NCI-H128 (cell line): ENCODE results near the gene NCMAP.
"Not testable (repeated sequence)": the region's sequence is repeated elsewhere in the genome, so short reads cannot be mapped to it uniquely, and the experiment has no call there.

Source experiments
- DNase-seq: peaks from one replicate; lab custom pipeline; 2025; ENCODE audit not compliant: unreplicated experiment; lab: John Stamatoyannopoulos, UW

The NCMAP gene, protein sequence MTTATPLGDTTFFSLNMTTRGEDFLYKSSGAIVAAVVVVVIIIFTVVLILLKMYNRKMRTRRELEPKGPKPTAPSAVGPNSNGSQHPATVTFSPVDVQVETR

DNA sequence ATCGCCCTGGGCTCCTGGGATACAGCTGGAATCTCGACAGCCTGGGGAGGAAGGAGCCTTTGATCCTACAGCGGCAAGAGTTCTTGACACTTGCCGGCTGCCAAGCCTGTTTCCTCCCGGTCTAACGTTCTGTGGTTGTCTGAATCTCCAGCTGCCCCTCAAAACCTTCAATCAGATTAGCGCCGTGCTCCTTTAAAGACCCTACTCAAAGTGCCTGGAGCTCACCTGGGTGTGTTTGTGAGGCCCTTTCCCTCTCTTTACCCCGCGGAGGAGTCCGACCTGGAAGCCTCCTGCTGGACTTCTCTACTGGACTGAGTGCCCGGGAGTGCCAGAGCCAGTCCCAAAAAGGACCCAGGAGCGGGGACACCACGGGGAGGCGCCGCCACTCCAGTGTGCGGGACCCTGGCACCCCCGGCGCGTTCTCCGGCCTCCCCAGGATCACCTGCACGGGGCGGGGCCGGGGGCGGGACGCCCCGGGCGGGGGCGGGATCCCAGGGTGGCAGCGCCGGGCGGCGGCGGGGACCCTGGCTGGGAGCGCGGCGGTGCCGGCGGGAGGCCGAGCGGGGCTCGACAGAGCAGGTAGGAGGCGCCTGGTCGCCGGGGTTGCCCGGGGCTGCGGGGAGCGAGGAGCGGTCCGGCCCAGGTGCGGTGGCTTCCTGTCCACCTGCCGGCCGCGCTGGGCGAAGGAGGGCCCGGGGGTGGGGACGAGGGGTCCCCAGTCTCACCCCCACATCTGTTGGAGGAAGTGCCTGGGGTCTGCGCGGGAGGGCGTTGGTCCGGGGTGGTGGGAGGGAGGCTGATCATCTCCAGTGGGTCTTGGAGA lies at the start of gene NCMAP:
Gene NCMAP (plus strand): TSS at position 497 of the 823 bp plus-strand sequence. CDS start 39,344 bp downstream, outside the sequence.
- DNase-seq, result no peak

DNA sequence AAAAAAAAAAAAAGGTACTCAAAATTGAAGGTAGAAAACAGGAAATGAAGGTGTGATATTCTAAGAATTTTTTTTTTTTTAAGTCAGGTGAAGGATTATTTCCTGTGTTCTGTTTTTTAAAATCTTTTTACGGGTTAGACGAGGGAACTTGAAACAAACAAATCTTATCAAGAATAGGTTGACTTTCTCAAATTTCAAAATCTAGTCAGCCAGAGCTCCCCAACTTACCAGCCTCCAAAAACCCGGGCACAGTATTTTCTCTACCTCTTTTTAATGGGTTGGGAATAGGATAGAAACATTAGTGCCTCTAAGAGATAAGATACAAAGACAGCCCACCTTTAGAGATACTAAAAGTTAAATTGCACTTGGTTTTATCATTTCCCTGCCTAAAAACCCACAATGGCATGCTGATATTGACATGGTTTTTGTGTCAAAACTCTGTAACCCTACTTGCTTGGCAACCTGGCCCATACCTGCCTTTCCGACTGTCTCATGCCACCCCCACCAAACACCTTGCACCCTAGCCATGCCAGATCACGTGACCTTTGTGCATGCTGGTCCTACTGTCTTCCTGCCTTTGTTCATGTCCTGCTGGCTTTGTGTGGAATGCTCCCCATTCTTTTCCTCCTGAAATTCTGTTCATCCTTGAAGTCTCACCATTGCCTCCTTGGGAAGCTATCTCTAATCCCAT lies 49.1 kb upstream of the NCMAP start:
- DNase-seq, result no peak

DNA sequence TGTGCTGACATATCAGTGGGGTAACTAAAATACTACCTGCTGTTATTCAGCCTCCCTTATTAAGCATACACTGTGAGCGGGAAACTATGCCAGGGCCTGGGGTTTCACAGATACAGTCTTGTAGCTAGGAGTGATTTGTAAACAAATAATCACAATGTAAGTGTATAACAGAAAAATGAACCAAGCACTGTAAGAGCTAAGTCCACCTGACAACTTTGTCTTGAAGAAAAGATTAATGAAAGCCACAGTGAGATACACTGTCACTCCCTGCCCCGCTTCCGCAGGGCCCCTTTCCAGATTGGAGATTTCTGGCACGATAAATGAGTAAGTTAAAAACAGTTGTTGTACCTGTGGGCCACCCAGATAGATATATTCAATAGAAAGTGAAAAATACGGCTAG lies 48.5 kb upstream of the NCMAP start:
- DNase-seq, result no peak

DNA sequence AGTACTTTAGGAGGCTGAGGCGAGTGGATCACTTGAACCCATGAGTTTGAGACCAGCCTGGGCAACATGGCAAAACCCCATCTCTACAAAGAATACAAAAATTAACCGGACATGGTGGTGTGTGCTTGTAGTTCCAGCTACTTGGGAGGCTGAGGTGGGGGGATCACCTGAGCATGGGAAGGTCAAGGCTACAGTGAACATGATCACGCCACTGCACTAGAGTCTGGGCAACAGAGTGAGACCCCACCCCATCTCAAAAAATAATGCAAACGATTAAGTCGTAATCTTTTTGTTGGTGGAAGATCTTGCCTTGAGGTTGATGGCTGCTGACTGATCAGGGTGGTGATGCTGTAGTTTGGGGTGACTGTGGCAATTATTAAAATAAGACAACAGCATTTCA lies 47.0 kb upstream of the NCMAP start:
- no peak for DNase-seq

DNA sequence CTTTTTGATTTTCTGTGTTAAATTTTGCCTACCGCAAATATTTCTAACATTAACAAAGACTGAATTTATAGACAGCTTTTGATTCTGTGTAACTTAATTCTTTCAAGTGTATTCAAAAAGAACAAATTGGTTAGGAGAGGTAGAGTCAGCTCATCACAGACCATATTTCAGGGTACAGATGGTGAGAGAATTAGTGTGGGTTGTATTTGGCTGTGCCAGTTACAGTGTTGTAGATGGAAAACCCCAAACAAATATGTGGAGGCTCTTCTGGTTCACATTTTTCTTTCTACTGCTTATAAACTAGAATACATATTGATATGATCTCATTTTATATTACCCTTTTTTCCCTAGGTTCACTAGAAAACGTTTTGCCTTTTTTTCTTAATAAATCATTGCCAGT lies 42.2 kb upstream of the NCMAP start:
- DNase-seq, result no peak

DNA sequence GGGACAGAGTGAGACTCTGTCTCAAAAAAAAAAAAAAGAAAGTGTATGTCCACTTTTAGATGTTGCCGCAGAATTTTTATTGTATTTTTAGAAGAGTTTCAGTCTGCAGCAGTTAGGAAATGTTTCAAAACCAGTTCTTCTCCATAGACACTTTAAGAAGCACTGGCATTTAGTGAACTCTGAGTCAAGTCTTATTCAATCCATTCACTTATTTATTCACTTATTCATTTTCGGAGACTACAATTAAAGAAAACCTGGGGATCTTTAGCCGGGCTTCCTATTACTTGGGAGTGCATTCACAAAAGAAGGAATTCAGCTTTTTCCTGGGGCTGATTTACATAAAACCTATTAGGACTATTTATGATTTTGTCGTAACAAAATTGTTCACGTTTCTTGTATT lies 40.9 kb upstream of the NCMAP start:
- DNase-seq, result no peak

DNA sequence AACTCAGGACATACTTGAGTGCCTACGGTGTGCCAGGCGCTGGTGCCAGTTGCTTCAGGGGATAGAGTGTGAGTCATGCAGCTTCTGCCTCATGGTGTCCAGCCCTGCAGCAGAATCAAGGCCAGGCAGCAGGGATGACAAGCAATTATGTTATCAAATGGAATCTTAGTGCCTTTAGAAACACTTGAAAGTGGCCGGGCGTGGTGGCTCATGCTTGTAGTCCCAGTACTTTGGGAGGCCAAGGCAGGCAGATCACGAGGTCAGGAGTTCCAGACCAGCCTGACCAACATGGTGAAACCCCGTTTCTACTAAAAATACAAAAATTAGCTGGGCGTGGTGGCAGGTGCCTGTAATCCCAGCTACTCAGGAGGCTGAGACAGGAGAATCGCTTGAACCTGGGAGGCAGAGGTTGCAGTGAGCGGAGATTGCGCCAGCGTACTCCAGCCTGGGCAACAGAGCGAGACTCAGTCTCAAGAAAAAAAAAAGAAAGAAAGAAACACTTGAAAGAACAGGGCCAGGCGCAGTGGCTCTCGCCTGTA lies 40.1 kb upstream of the NCMAP start:
- DNase-seq, result not testable (repeated sequence)

DNA sequence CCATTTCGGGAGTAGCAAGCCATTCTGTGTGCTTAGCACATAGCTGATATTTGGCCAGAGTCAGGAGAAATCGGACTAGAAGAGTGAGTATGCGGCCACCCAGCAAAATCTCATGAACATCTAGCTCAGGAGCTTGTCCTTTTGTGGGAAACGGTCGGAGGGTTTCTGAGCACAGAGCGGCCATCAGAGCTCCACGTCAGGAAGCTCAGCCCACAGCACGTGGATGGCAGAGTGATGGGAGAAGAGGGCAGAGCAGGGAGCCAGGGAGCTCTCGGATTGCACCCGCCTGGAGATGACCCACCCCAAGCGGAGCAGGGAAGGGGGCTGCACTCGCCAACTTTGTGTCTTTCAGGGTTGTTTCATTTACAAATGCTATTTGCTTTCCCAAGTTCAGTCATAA lies 39.4 kb upstream of the NCMAP start:
- DNase-seq, result no peak

DNA sequence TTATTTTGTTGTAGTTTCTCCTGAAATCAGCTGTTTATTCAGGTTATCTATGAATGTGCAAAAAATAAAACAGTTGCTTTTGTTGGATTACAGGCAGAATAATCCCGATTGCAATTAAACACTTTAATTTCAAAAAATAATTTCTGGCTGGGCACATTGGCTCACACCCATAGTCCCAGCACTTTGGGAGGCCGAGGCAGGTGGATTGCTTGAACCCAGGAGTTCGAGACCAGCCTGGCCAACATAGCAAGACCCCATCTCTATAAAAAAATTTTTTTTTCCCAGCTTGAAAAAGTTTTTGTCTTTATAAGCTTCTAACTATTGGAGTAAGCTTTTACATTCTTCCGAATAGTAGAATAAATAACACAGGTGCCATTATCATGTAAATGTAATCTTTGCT lies 38.0 kb upstream of the NCMAP start:
- DNase-seq, result no peak

DNA sequence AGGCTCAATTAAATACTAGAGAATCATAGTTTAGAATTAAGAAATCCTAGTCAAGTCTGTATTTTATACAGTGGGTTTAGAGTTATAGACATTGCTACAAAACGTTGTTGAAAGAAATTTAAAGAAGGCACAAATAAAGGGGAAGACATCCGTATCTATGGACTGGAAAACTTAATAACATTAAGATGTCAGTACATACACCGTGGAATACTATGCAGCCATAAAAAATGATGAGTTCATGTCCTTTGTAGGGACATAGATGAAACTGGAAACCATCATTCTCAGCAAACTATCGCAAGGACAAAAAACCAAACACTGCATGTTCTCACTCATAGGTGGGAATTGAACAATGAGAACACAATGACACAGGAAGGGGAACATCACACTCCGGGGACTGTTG lies 35.6 kb upstream of the NCMAP start:
- DNase-seq, result not testable (repeated sequence)

DNA sequence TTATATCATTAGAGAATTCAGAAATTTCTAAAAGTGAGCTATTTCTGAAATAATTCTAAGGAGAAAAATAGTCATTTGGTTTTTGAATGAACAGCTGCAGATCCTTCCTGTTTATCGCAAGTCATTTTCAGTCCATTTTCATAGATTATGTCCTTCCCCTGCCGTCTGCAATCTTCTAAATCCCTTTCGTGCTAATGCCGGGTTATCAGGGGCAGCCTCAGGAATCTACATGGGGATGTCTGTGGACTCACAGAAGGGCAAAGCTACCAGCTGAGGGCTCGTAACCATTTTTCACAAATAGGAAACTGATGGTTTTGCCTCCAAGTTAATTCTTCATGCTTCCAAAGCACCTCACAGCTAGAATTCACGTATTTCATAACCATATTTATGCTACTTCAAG lies 30.3 kb upstream of the NCMAP start:
- DNase-seq, result no peak

DNA sequence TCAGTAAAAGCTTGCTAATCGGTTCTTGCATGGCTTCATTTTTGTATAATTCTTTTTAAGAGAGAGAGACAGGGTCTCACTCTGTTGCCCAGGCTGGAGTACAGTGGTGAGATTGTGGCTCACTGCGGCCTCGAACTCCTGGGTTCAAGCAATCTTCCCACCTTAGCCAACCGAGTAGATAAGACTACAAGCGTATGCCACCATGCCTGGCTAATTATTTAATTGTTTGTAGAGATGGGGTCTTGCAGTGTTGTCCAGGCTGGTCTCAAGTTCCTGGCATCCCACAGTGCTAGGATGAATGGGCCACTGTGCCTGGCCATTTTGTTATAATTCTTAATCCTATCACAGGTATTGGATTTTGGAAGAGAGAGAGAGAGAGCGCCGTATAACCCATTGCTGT lies 29.8 kb upstream of the NCMAP start:
- no peak for DNase-seq

DNA sequence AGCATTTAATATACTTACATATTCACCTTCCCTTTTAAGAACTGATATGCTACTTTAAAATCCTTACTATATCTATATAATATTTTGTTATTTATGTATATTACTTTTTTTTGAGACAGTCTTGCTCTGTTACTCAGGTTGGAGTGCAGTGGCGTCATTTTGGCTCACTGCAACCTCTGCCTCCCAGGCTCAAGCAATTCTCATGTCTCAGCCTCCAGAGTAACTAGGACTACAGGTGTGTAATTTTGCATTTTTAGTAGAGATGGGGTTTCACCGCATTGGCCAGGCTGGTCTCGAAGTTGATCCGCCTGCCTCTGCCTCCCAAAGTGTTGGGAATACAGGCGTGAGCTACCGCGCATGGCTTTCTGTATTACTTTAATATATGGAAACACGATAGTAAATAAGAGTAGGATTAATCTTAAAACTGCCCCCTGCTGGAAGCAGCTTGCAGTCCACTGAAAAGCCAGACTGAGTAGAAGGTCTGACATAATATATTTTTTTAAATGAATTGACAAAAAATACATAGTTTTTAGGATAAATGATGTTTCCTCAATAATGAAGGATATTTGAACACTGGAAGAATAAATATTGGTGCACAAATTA lies 28.8 kb upstream of the NCMAP start:
- DNase-seq, result no peak

DNA sequence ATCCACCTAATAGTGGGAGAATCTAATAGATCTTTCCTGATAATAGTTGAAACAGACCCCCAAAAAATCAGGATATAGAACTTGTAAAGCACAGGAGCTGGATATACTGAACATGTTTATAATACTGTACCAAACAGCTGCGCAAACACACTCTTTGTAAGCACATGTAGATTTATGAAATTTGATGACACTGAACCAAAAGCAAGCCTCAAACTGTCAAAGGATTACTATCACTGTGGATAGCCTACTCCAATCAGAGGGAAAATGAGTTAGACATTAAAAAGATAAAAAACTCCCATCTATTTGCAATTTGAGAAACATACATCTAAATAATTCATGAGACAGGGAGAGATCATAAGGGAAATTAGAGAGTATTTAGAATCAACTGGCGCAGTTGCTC lies 27.1 kb upstream of the NCMAP start:
- peak; percentile 51 for DNase-seq

DNA sequence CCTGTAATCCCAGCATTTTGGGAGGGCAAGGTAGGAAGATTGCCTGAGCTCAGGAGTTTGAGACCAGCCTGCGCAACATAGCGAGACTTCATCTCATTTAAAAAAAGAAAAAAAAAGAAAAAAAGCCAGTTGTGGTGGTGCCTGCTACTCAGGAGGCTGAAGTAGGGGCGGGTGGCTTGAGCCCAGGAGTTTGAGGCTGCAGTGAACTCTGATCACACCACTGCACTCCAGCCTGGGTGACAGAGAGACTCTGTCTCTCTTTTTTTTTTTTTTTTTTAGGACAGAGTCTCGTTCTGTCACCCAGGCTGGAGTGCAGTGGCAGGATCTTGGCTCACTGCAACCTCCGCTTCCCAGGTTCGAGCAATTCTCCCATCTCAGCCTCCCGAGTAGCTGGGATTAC lies 26.6 kb upstream of the NCMAP start:
- not testable (repeated sequence) for DNase-seq

DNA sequence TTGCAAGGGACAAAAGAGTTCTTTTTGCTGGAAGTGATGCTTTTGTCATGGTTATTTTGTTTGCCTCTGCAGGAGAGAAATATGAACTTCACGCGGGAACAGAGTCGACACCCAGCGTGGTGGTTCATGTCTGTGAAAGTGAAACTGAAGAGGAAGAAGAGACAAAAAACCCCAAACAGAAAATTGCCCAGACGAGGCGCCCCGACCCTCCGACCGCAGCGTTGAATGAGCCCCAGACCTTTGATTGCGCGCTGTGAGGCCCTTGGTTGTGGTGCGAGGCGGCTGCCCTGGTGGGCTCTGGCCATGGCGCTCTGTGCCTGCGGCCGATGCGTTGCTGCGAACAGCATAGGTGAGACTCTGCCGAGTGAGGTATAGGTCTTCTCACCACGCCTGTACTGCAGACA lies 20.9 kb upstream of the NCMAP start:
- DNase-seq, result no peak

DNA sequence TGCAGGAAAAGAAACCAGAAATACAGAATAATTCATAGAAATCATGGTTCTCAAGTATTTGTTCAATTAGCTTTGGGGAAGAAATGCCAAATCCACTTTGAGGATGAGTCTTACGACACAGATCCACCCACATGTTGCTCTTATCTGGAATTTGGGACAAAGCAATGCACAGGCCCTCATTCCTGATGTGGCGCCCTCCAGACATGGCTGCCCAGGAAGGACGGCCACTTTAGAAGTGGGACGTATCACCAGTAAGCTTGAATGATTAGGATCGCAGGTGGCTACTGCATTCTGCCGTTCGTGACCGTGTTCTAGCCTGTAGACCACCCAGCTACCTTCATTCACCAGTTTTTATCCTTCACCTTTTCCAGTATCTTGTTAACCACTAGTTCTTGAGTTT lies 20.1 kb upstream of the NCMAP start:
- no peak for DNase-seq

DNA sequence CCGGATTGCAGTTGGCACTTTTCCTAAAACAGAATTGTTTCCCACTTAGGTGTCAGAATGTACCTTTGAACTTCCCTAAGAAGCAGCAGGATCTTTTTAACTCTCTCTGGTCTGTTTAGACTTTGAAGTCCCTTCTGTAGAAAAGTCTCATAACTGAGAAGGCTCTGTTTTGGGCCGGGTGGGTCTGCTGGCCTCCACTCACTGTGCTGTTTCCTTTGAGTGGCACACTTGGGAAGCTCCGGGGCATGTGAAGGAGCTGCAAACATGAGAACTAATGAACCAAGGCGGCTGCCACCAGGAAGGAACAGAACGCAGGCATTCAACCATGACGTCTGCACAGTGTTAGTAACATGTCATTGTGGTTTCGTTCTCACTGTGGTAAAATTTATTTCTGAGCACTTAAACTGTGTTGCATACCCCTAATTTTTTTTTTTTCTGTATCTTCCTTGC lies 19.5 kb upstream of the NCMAP start:
- DNase-seq, result no peak

DNA sequence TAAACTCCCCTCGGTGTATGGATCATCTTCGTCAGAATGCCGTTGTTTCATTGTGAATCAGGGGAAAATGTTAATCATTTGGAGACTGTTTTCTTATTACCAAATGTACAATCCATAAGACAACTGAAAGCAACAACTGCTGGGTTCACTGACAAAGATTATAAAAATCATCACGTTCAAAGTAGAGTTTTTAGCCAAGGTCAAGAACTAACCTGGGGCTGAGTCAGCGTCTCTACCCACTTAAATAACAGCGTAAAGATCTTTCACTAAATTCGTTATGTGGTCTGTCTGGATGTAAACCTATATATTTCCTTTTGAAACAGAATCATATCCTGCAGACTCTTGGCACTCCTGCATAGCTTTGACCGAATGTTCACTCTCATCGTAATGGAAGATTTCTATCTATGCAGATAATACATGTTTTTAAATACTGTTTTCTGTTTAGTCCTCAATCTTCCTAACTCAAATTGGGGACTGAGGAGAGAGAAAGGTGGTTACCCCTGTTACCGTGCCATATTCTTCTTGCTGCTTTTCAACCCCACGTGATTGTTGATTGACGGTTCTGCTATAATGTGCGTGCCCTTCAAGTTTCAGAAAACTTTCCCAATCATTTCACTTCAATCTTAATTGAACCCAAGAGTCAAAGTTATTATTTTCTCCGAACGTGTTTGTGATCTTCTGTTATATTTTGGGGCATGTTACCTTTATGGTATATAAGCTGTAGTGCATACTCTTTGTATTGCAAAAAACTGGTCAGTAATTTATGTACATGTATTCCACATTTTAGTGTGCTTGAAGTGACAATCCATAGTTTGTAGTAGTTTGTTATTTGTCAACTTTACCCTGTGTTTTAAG lies 15.6 kb upstream of the NCMAP start:
- DNase-seq, result no peak

DNA sequence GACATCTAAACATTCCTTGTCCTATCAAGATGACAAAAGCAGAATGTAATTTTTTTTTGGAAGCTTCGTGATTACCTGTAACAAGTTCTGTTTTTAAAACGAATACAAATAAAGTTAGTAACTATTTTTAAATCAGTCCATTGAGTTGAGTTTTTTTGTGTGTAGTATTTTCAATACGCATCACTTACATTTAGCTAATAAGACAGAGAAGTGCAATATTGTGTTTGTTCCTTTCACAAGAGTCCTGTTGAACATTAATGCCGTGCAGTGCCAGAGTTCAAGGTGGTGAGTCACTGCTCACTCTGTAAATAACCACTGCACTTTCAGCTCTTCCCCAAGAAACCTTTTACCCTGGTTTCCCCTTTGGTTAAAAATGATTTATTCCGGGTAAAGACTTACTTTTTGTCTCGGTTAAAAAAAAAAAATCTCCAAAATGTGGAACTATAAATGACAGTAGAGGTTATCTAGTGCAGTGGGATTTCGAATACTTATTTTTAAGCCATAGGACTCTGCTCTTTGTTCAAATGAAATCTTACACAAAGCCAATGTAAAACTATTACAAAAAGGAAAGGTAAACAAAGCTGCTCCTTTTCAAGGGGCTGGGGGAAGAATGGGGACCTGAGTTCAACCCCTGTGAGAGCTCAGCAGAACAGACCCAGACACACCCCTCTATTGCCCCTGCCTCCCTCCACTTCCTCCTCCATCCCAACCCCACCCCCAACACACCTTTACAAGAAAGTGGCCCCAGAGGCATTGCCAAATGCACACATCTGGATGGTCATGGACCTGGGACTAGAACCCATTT lies 14.8 kb upstream of the NCMAP start:
- DNase-seq, result no peak
